Stimulated activated CD8-positive, alpha-beta memory T cell treated with anti-CD3 and anti-CD28 coated beads, Interleukin-7, amount 100 ng/mL, for 1 hour (primary cell): Measurements from ENCODE around the gene RDH11.
A peak's percentile ranks its signal among the peaks of the same experiment; 100 is the strongest.
"Not testable (repeated sequence)": the region's sequence is repeated elsewhere in the genome, so short reads cannot be mapped to it uniquely, and the experiment has no call there.

ENCODE experiments used
- DNase-seq, 2 donors: peaks; one replicate each; pipeline ENCODE4 v3.0.0-alpha.2; 2020; ENCODE audit warnings: low read depth in 2 of 2

The RDH11 gene

GRCh38 chr14:67695394-67695949, at the start of gene RDH11:
Gene RDH11, minus strand, starts transcription at chr14:67695764. Its CDS starts 61 bp downstream, at chr14:67695703.
- peak; percentile 48 to 56 for DNase-seq

GRCh38 chr14:67744046-67744445, 48.5 kb upstream of the RDH11 start:
- DNase-seq: no peak

GRCh38 chr14:67738740-67739504, 43.4 kb upstream of the RDH11 start:
- DNase-seq: no peak

- no peak for DNase-seq
Observed at GRCh38 chr14:67736771-67737170, 41.2 kb upstream of the RDH11 start.

- no peak for DNase-seq
Observed at GRCh38 chr14:67735336-67736147, 40.0 kb upstream of the RDH11 start.

GRCh38 chr14:67734675-67735074, 39.1 kb upstream of the RDH11 start:
- DNase-seq: no peak

- no peak for DNase-seq
Observed at GRCh38 chr14:67733616-67734015, 38.1 kb upstream of the RDH11 start.

- DNase-seq: no peak
Observed at GRCh38 chr14:67729072-67729885, 33.7 kb upstream of the RDH11 start.

GRCh38 chr14:67728258-67728657, 32.7 kb upstream of the RDH11 start:
- DNase-seq: no peak

- DNase-seq: no peak
Observed at GRCh38 chr14:67727361-67727760, 31.8 kb upstream of the RDH11 start.

- no peak for DNase-seq
Observed at GRCh38 chr14:67725171-67725570, 29.6 kb upstream of the RDH11 start.

GRCh38 chr14:67722293-67722692, 26.7 kb upstream of the RDH11 start:
- no peak for DNase-seq

GRCh38 chr14:67721875-67722274, 26.3 kb upstream of the RDH11 start:
- DNase-seq: no peak

- DNase-seq: no peak
Observed at GRCh38 chr14:67719866-67720265, 24.3 kb upstream of the RDH11 start.

- not testable (repeated sequence) for DNase-seq
Observed at GRCh38 chr14:67719385-67719784, 23.8 kb upstream of the RDH11 start.

GRCh38 chr14:67718265-67718664, 22.7 kb upstream of the RDH11 start:
- DNase-seq: no peak

GRCh38 chr14:67717048-67717447, 21.5 kb upstream of the RDH11 start:
- no peak for DNase-seq

GRCh38 chr14:67710209-67710608, 14.6 kb upstream of the RDH11 start:
- no peak for DNase-seq

- DNase-seq: not testable (repeated sequence)
Observed at GRCh38 chr14:67709796-67710195, 14.2 kb upstream of the RDH11 start.

GRCh38 chr14:67709346-67709745, 13.8 kb upstream of the RDH11 start:
- DNase-seq: not testable (repeated sequence)

GRCh38 chr14:67705211-67705610, 9.6 kb upstream of the RDH11 start:
- DNase-seq: no peak
